ENCODE data around the gene EIF3D. TPM values are rescaled to one million over a fixed set of nuclear protein-coding genes. Genes with fewer than 3 reads are reported as not detected.
A peak's percentile ranks its signal among the peaks of the same experiment; 100 is the strongest.

Gene EIF3D
- total and polyA plus RNA-seq, 2 of the 4 experiments (the other 2 are of a cell fraction): 339 to 746 TPM

DNA sequence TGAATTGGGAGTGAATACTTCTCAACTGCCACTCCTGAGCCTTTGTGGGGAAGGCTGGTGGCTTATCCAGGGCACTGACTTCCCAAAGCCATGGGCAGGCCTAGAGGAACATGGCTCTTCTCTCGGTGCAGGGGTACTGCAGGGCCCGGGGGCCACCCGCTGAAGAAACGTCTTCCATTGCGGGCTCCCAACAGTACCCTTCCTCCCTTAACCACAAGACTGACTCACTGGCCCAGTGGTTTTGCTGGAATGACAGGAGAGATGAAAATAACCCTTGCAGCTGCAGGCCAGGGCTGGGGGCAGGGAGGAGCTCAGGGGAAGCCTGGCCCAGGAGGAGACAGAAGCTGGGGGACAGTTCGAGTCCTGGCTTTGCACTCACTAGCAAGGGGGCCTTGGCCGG lies 61.0 kb downstream of the EIF3D start (continued):
- peak; percentile 95 for TF ChIP-seq RCOR1 (IDR thresholded peaks at IDR 0.05; ENCODE audit: insufficient replicate concordance, low read length)

GRCh38 chr22:36467042-36467810 lies 61.7 kb downstream of the EIF3D start:
- peak; percentile 25 for ATAC-seq (ENCODE audit: low read depth)

More at GRCh38 chr22:36467042-36467810, 61.7 kb downstream of the EIF3D start:
- no peaks in the 10 kb centered on the region for H3K9me3 ChIP-seq (ENCODE audit: control insufficient read depth, insufficient read depth, low read length)
- peak overlapping the region; percentile 99 for H3K4ac ChIP-seq (ENCODE audit: low read depth, low read length)
- H3K9ac ChIP-seq (ENCODE audit: low read depth, low read length): peak overlapping the region; percentile 74
- TF ChIP-seq CHD1 (IDR thresholded peaks at IDR 0.05; ENCODE audit: low read depth, low read length) (no peak), POLR2A (IDR thresholded peaks at IDR 0.05; ENCODE audit: low read depth, low read length) (0 out of 2 replicates have a peak, but pooled peaks have one; percentile 45), FOS (IDR thresholded peaks at IDR 0.05; ENCODE audit: low read depth, low read length) (0 out of 2 replicates have a peak, but pooled peaks have one; percentile 21), SMC3 (IDR thresholded peaks at IDR 0.05; ENCODE audit: low read depth, low read length) (no peak), RAD21 (IDR thresholded peaks at IDR 0.05; ENCODE audit: low read length) (no peak), NFE2L2 (IDR thresholded peaks at IDR 0.05; ENCODE audit: low read depth, low read length) (0 out of 2 replicates have a peak, but pooled peaks have one; percentile 21), BHLHE40 (IDR thresholded peaks at IDR 0.05; ENCODE audit: low read depth, low read length) (peak; percentile 24; the same call in 1 of the 2 replicates)
- TF ChIP-seq, protein P1, sequence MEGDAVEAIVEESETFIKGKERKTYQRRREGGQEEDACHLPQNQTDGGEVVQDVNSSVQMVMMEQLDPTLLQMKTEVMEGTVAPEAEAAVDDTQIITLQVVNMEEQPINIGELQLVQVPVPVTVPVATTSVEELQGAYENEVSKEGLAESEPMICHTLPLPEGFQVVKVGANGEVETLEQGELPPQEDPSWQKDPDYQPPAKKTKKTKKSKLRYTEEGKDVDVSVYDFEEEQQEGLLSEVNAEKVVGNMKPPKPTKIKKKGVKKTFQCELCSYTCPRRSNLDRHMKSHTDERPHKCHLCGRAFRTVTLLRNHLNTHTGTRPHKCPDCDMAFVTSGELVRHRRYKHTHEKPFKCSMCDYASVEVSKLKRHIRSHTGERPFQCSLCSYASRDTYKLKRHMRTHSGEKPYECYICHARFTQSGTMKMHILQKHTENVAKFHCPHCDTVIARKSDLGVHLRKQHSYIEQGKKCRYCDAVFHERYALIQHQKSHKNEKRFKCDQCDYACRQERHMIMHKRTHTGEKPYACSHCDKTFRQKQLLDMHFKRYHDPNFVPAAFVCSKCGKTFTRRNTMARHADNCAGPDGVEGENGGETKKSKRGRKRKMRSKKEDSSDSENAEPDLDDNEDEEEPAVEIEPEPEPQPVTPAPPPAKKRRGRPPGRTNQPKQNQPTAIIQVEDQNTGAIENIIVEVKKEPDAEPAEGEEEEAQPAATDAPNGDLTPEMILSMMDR (conservative IDR thresholded peaks at IDR 0.05; ENCODE audit: low read depth, low read length): no peak
- H4K8ac ChIP-seq (ENCODE audit: low read depth in 2 of 2, low read length in 2 of 2): peak overlapping the region; percentile 93 to 99
- intact Hi-C loops (cut with micrococcal nuclease) (loop anchor here (5.0 kb wide), 2 partner anchors 50 to 100 kb away; no protein-coding TSS in a partner anchor), in situ Hi-C loops (cut with MboI; ENCODE audit: low sequenced_read_pairs) (loop anchor here (5.0 kb wide), 1 partner anchor 85 kb away; no protein-coding TSS in a partner anchor), dilution Hi-C loops (cut with HindIII; ENCODE audit: low sequenced_read_pairs, unreplicated experiment) (no loop called here)
- peak overlapping the region; percentile 100 for H2AK5ac ChIP-seq (ENCODE audit: low read depth, low read length)
- peak overlapping the region; percentile 93 for H4K5ac ChIP-seq (ENCODE audit: low read depth, low read length)
- H2BK15ac ChIP-seq (ENCODE audit: low read depth, low read length): peak overlapping the region; percentile 98
- H3K4me2 ChIP-seq (ENCODE audit: low read depth, low read length): peak overlapping the region; percentile 53
- H2BK120ac ChIP-seq (ENCODE audit: low read depth, low read length): peak overlapping the region; percentile 99
- peak overlapping the region; percentile 99 for H2BK5ac ChIP-seq (ENCODE audit: low read depth, low read length, poor library complexity, severe bottlenecking)
- BruUV-seq (replicated peaks): TSS peak; percentile 33
- no peak overlapping the region for H3K4me3 ChIP-seq (ENCODE audit: insufficient read depth, low read depth, low read length)
- peak; percentile 86 for DNase-seq
- H4K20me1 ChIP-seq (ENCODE audit: insufficient read depth, low read length): peaks cover 19% of the 10 kb centered on the region
- H3K14ac ChIP-seq (replicated peaks; ENCODE audit: low read depth, low read length): peak overlapping the region; percentile 99
- peak overlapping the region; percentile 100 for H4K91ac ChIP-seq (ENCODE audit: insufficient read depth, low read depth, low read length)
- peak overlapping the region; percentile 96 for H3K27ac ChIP-seq (ENCODE audit: insufficient read depth, low read length)
- H3K79me1 ChIP-seq (ENCODE audit: low read depth in 1 of 2, low read length in 2 of 2): peaks cover 30 to 86% of the 10 kb centered on the region in 2 experiments
- H2AFZ ChIP-seq (replicated peaks; ENCODE audit: low read length, poor library complexity): peak overlapping the region; percentile 70
- H3K4me1 ChIP-seq (ENCODE audit: control insufficient read depth, insufficient read depth, low read length): peaks cover 53% of the 10 kb centered on the region
- peak overlapping the region; percentile 97 for H2AK9ac ChIP-seq (replicated peaks; ENCODE audit: low read depth, low read length, poor library complexity)
- H3K36me3 ChIP-seq (ENCODE audit: control insufficient read depth, insufficient read depth, low read length): peaks cover 5% of the 10 kb centered on the region
- no peaks in the 10 kb centered on the region for H3K27me3 ChIP-seq (ENCODE audit: control insufficient read depth, insufficient read depth, low read length)
- H3K18ac ChIP-seq (ENCODE audit: low read depth, low read length): peak overlapping the region; percentile 94
- H2BK20ac ChIP-seq (ENCODE audit: low read depth, low read length): peak overlapping the region; percentile 99
- ChIA-PET CTCF (no interaction called here), POLR2A (ENCODE audit: unreplicated experiment) (interaction anchor here (0.6 to 4.9 kb wide), 3 partner anchors 48 to 82 kb away, joined by 4 to 30 read pairs (median 6); partner anchors contain the start of gene MYH9)
- peak overlapping the region; percentile 92 for H3K23ac ChIP-seq (ENCODE audit: low read depth, low read length)
- H3K56ac ChIP-seq (ENCODE audit: extremely low read depth, insufficient read depth, low read length): peak overlapping the region; percentile 96
- WGBS, 2 experiments (ENCODE audit: extremely low coverage in 2 of 2, insufficient read length in 1 of 2): 0% methylated on average over 2 of the region's 14 CpGs; no CpG with 5 or more reads in 1 of the 2 experiments
- peaks cover 42% of the 10 kb centered on the region for H3K9me1 ChIP-seq (ENCODE audit: insufficient read depth, low read length)

Measured in IMR-90 (cell line).